Lung microvascular endothelial cell (primary cell): Measurements from ENCODE around the gene WDR5B. TPM values are rescaled to one million over a fixed set of nuclear protein-coding genes. Genes with fewer than 3 reads are reported as not detected.
"Not testable (repeated sequence)": the region's sequence is repeated elsewhere in the genome, so short reads cannot be mapped to it uniquely, and the experiment has no call there.

Source experiments
- DNase-seq, 2 donors: peaks; one replicate each; pipeline versions ENCODE4 v3.0.0 to v3.0.0-alpha.2; 2010; ENCODE audit warnings: low read depth in 2 of 2
- total RNA-seq: library from RNA; depleted of rRNA; stranded (reverse); fragments of >200 nt; gene quantifications from 2 replicates; pipeline ENCODE4 v1.2.1, GENCODE V29; 2014

WDR5B gene
- 2.6 and 3.8 TPM in 2 replicates for total RNA-seq

DNA sequence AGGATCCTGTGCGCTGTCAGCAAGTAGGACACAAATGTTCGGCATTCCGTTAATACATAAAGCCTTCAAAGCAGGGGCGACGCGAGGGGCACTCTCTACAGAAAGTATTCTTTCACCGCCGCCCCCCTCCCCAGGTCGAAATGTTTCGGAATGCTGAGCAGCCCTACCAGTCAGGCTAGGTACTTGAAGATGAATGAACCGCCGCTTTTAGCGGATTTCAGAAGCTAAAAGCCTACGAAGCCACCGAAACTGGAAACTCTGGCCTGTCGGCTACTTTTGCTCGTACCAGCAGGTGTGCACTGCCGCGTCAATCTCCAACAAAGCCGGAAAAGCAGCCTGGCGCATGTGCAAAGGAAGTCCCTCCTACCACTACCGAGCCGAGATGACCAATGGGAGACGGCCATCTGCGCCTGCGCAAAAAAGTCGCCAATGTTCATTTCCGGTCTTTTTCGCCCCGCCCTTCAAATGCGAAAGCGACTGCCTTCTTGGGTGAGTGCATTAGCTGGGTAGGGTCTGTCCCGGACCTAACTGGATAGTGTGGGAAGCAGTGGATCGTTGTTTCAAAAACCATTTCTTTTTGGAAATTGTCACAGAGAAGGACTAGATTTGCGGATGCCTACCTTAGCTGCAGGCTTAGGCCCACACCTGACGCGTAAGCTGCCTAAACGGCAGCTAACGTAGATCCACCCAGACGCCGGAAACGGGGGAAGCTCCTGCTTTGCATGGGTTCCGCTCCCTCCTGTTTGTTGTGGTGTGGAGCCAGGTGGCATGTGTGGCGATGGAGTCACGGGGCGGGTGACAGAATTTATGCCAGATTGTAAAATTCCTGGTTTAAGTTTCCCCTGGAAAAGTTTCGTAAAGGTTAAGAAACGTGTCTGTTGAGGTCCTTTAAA is at the start of gene WDR5B:
WDR5B (minus strand) TSS at position 301 of the 893 bp plus-strand sequence. CDS start 534 bp downstream, outside the sequence.
- DNase-seq, result peak; percentile 98 to 99

DNA sequence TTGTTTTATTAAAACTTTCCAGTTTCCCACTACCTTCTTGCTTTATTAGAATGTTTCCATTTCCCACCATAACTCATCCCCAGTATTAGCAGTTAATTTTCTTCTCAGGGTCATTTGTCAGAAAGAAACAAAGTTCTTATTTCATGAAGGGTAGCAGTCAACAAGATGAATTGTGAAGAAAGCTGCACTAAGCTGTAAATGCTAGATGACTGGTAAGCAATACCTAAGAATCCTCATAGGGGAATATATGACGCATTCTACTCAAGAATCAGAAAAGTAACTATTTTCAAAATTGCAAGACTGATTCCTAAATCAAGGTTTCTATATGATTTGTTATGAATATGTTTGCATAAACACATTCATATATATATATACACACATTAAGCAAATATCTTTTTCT is 48.8 kb upstream of the WDR5B start:
- no peak for DNase-seq

DNA sequence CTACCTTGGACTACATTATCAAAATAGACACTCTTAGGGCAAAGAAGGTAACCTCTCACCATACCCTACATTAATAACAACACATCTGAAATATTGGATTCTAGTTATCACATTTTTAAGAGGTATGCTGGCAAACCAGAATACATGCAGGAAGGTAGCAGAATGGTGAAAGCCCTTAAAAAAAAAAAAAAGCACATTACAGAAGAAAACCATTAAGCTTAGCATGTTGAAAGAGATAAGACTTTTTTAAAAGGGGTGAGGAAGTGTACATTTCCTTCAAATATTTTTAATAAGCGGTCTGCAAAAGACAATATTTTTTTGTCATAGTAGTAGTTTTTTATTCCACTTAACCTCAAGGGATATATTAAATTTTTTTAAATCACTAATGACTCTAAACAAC is 46.5 kb upstream of the WDR5B start:
- no peak for DNase-seq

DNA sequence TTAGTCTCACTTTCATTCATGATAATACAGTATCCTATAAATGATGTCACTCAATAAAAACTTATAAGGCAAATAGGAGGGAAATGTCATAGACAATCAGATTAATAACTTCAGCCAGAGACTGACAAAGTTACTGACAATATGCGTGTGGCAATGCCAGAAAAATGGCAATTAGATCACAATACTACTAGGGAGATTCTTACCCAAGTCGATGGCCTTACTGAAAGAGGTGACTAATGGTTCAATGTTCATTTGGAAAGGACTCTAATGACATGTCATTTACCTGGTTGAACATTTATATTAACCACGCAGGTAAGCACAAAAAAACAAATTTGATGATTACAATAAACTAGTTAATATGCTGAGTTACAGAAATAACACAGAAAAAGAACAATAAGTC is 45.9 kb upstream of the WDR5B start:
- DNase-seq, result no peak

DNA sequence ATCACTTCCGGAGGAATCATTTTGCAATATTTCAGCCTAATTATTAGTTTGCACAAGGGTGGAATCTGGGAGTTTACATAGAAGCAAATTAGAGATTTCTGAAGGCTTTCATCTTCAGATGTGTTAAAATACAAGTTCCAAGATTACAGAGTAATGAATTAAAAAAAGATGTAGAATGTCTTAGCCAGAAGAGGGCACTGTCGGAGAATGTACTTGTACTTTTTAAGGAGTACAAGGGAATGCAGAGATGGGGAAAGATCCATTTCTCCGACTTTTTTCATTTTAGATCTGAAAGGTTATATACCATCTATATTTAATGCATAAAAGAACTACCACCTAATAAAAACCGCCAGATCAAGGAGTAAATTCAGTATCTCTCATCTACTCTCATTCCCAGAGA is 43.1 kb upstream of the WDR5B start:
- DNase-seq, result peak; percentile 10 to 69

DNA sequence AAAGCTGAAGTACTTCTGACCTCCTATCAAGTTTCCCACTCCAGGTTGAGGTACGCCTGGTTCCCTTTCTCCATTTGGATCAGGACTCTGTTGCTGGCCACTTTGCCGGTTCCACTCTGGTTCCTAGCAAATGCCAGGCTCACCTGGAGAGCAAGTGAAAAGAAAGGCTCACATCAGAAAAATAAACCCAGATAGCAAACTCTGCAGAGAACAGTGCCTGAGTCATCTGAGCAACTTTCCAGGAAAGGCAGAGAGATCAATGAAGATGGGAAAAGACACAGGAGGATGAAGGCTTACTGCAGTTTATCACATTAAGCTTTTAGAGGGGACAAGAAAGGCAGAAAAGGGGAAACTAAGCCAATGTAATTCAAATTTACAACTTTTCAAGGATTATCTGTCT is 41.8 kb upstream of the WDR5B start:
- DNase-seq, result no peak

DNA sequence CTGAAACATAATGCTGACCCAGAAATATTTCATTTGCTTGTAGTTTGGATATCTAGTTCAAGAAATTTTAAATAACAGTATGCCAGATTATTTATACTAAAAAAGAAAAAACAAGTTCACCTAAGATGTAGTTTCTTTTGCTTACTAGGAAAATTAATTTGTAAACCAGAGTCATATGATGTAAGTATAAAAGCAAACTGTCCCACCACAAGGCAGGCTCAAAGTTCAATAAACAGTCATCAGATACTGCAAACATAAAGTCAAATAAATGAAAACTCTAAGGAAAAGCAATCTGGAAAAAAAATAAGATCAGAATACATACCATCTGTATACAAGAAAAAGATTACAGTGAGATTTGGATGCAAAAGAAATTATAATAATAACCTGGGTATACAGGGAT is 40.2 kb upstream of the WDR5B start:
- no peak for DNase-seq

DNA sequence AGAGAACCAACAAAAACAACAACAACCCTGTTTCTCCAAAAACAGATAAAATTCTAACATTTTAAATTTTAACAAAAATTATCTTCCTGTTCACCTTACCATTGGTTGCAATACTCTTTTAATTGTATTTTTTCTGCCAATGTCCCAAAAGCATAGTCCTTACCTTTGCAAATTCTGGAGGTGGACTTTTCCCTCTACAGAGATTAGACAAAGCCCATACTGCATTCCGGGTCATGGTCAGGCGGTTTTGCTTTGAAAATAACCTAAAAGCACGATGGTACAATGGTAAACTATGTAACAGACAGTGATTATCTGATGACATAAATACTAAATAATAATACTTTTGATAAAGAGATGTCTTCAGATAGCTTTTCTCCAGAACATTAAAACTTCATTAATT is 35.5 kb upstream of the WDR5B start:
- no peak for DNase-seq

DNA sequence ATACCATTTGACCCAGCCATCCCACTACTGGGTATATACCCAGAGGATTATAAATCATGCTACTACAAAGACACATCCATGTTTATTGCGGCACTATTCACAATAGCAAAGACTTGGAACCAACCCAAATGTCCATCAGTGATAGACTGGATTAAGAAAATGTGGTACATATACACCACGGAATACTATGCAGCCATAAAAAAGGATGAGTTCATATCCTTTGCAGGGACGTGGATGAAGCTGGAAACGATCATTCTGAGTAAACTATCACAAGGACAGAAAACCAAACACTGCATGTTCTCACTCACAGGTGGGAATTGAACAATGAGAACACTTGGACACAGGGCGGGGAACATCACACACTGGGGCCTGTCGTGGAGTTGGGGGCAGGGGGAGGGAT is 32.4 kb upstream of the WDR5B start:
- not testable (repeated sequence) for DNase-seq

DNA sequence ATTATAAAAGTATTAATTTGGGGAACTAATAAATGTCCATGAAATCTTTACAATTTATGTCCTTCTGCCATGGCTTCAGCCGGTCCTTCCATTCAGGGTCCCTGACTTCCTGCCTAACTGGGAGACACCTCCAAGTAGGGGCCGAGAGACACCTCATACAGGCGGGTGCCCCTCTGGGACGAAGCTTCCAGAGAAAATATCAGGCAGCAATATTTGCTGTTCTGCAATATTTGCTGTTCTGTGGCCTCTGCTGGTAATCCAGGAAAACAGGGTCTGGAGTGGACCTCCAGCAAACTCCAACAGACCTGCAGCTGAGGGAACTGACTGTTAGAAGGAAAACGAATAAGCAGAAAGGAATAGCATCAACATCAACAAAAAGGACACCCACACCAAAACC is 28.6 kb upstream of the WDR5B start:
- DNase-seq, result not testable (repeated sequence)

DNA sequence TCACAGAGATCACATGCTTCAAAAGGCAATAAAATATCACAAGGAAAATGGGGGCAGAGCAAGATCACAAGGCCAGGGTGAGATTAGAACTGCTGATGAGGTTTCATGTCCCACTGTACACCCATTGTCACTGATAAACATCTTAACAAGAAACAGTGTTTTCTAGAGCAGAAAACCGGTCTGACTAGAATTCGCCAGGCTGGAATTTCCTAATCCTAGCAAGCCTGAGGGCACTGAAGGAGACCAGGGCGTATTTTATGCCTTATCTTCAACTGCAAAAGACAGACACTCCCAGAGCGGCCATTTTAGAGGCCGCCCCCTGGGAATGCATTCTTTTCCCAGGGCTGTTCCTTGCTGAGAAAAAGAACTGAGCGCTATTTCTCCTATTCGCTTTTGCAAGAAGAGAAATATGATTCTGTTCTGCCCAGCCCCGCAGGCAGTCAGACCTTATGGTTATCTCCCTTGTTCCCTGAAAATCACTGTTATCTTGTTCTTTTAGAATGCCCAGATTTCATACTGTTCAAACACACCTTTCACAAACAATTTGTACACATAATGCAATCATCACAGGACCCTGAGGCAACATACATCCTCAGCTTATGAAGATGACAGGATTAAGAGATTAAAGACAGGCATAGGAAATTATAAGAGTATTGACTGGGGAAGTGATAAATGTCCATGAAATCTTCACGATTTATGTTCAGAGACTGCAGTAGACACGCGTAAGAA is 28.1 kb upstream of the WDR5B start:
- DNase-seq, result not testable (repeated sequence)

DNA sequence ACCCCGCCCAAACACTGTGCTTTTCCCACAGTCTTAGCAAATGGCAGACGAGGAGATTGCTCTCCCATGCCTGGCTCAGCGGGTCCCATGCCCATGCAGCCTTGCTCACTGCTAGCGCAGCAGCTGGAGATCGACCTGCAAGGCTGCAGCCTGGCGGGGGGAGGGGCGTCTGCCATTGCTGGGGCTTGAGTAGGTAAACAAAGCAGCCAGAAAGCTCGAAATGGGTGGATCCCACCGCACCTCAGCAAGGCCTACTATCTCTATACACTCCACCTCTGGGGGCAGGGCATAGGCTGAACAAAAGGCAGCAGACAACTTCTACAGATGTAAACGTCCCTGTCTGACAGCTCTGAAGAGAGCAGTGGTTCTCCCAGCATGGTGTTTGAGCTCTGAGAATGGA is 27.2 kb upstream of the WDR5B start:
- DNase-seq, result no peak

DNA sequence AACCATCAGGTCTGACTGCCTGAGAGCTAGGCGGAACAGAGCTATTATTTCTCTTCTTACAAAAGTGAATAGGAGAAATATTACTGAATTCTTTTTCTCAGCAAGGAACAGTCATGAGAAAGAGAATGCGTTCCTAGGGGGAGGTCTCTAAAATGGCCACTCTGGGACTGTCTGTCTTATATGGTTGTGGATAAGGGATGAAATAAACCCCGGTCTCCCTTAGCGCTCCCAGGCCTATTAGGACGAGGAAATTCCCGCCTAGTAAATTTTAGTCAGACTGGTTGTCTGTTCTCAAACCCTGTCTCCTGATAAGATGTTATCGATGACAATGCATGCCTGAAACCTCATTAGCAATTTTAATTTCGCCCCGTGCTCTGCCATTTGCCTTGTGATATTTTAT is 20.1 kb upstream of the WDR5B start:
- DNase-seq, result no peak

DNA sequence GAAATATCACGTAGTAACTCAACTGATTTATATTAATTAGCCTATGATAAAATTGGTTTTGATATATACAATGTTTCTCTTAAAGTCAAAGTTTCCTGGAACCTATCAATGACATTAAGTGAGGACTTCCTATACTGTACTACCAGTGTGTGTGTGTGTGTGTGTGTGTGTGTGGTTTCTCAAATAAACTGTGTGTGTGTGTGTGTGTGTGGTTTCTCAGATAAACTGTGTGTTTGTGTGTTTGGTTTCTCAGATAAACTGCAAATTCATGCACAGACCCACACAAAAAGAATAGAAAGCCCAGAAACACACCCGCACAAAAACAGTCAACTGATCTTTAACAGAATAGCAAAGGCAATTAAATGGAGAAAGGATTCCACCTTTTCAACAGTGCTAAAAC is 14.5 kb upstream of the WDR5B start:
- no peak for DNase-seq

DNA sequence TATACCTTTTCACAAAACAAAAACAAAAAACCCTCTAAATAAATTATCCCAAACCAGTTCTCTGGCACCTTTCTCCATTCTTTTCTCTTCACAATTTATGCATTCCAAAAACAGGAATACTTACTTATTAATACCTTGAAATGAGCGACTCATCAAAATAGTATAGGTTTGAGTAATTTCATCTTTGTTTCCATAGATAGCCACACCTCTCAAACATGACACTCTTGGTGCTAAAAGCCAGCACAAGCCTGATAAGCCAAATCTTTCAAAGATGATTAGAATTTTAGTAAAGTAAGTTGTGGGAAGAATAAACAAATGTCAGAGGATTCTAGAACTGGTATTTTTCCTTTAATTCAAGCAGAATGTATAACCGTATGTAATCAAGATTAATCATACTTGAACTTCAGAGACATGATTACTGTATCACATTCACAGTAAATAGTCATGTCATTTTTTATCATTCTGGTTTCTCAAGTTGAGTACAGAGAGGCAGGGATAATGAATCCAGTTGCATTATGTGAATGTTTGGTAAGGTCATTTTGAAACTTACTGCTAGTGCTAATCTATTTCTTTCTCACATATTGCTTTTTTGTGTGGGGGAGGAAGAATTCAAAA is 12.1 kb upstream of the WDR5B start:
- DNase-seq, result no peak

DNA sequence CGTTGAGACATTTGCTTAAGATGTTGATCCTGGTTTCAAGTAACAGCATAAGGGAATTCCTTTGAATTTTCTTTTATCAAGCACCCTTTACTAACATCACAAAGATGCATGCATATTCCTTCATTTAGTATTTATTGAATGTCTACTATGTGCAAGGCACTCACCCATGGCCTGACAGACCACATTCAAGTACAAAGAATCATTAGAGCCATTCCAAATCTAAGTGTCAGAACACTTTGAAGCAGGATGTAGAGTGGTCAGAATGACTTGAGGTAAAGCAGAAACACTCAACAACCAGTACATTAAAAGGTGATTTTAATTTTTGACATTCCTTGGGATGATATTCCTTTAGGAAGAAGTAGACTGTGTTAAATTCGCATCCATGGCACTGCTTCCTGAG is 6.0 kb upstream of the WDR5B start:
- DNase-seq, result no peak

DNA sequence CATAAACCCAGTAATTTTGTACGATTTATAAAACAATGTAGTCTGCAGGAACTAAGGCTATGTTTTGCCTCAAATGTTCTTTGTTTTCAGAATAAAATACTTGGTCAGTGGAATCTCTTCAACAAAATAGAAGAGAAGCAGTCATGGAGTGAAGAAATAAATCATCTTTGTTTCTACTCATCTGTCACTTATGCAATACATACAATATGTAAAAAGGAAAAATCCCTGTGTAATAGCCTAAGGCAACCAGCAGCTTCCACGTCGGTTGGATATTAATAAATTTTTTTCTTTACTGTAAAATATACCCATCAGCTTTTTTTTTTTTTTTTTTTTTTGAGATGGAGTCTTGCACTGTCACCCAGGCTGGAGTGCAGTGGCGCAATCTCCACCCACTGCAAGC is 5.2 kb upstream of the WDR5B start:
- DNase-seq, result no peak

DNA sequence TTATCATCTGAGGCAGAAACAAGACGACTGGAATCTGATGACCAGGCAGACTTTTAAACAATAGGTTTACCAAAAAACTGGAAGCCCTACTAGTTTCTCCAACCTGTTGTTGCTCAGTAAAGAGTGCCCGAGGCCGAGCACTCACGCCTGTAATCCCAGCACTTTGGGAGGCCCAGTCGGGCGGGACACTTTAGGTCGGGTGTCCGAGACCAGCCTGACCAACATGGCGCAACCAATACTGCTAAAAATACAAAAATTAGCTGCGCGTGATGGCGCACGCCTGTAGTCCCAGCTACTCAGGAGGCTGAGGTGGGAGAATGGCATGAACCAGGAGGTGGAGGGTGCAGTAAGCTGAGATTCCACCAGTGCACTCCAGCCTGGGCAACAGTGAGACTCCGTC is 1.1 kb upstream of the WDR5B start:
- DNase-seq, result peak in 1 of 2 donors; percentile 19

DNA sequence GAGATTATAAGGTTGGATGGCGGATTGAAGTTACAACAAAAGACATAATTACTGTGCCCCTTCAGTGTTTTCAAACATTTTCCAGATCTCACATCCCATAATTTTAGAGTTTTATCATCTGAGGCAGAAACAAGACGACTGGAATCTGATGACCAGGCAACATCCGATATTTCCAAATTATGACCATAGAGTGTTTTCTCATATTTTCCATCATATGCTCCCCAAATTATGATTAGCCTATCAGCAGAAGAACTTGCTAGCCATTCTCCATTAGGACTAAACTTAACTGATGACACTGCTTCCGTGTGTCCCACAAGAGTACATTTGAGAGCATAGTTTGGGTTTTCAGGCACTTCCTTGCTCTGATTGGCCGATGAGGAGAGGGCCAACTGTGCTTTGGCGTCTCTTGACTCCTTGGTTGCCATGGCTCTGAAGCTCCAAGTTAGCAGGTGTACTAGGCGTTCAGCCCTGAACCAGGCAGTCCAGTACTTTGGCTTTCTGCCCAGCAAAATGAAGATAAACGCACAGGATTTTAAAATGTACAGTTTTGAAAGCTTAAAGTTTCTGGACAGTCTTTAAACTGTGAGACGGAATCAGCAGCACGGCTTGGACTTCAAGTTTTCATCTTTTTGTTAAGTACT is 638 bp downstream of the WDR5B start:
- DNase-seq, result peak in 1 of 2 donors; percentile 56

DNA sequence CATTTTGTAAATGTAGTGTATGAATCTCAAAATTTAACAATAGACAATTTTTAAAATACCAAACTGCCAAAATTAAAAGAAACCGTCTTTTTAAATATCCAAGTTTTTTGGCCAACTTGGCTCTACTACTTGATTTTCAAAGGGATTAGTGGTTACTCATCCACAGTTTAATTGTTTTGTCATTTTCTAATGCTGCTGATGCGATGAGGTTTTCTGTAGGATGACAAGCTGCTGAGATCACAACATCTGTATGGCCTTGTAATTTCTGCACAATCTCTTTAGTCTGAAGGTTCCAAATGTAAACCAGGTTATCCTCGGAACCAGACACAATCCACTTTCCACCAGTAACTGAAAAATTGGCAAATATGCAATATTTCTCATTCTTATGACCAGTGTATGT is 1.5 kb downstream of the WDR5B start:
- no peak for DNase-seq

DNA sequence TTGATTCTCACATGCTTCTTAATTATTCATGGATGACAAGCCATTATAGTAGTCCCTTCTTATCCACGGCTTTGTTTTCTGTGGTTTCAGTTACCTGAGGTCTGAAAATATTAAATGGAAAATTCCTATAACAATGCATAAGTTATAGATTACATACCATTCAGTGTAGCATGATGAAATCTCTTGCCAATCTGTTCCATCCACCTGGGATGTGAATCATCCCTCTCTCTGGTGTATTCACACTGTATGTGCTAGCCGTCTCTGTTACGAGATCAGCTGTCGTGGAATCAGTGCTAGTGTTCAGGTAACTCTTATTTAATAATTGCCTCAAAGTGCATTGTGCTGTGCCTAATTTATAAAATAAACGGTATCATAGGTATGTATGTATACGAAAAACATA is 5.2 kb downstream of the WDR5B start:
- no peak for DNase-seq

DNA sequence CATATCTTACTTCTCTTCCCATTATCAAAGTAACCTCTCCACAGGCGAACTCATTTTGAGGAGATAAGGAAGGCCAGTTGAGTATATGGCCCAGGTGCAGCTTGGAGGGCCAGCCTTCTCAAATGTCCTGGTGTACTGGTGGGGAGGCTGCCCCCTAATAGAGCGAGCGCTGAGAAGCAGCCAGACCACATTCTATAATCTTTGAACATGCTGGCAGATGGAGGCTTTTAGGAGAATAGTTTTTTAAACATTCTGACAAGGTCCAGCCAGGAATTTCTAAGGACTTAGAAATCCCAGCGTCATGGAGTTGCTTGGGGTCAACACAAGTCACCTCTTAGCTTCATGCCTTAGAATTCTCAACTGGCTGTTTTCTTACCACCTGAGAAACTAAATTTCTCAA is 5.8 kb downstream of the WDR5B start:
- no peak for DNase-seq
